Liver (tissue), 9 donors: ENCODE data around the gene RCAN2. TPM values are rescaled to one million over a fixed set of nuclear protein-coding genes. Genes with fewer than 3 reads are reported as not detected.
A peak's percentile ranks its signal among the peaks of the same experiment; 100 is the strongest.

Experiments
- DNase-seq: peaks from one replicate; pipeline ENCODE4 v3.0.0-alpha.2; 2017; ENCODE audit warnings: low spot score
- H3K27ac ChIP-seq, 2 donors: one replicate each; pipeline ENCODE4 v1.7.0; 2013; ENCODE audit warnings: inconsistent platforms in 2 of 2, low read length in 2 of 2, control low read depth in 1 of 2, low read depth in 1 of 2, mild to moderate bottlenecking in 1 of 2
- H3K27me3 ChIP-seq, 4 donors: one replicate each; pipeline versions ENCODE4 v1.6.1 to v1.7.0; 2013; ENCODE audit warnings: low read length in 3 of 4, inconsistent platforms in 1 of 4, mild to moderate bottlenecking in 1 of 4, moderate library complexity in 1 of 4; ENCODE audit not compliant: control insufficient read depth in 4 of 4, insufficient read depth in 4 of 4
- H3K36me3 ChIP-seq, 4 donors: one replicate each; pipeline versions ENCODE4 v1.6.1 to v1.7.0; 2013; ENCODE audit warnings: low read length in 3 of 4, mild to moderate bottlenecking in 3 of 4, low read depth in 1 of 4, moderate library complexity in 1 of 4; ENCODE audit not compliant: control insufficient read depth in 4 of 4, insufficient read depth in 3 of 4
- H3K4me1 ChIP-seq, 4 donors: one replicate each; pipeline versions ENCODE4 v1.6.1 to v1.7.0; 2013; ENCODE audit warnings: low read length in 3 of 4, mild to moderate bottlenecking in 3 of 4, moderate library complexity in 1 of 4; ENCODE audit not compliant: control insufficient read depth in 4 of 4, insufficient read depth in 4 of 4
- H3K4me3 ChIP-seq, 3 donors: one replicate each; pipeline versions ENCODE4 v1.6.1 to v1.7.0; 2013; ENCODE audit warnings: low read length in 3 of 3, control low read depth in 1 of 3, low read depth in 1 of 3, mild to moderate bottlenecking in 1 of 3
- H3K9ac ChIP-seq, 2 donors: one replicate each; pipeline ENCODE4 v1.7.0; 2013; ENCODE audit warnings: low read length in 2 of 2, mild to moderate bottlenecking in 2 of 2, moderate library complexity in 2 of 2, control low read depth in 1 of 2, low read depth in 1 of 2
- H3K9me3 ChIP-seq, 4 donors: one replicate each; pipeline versions ENCODE4 v1.6.1 to v1.7.0; 2013; ENCODE audit warnings: low read length in 3 of 4; ENCODE audit not compliant: control insufficient read depth in 4 of 4
- EGR1 ChIP-seq, 2 donors: IDR thresholded peaks; 2 replicates each; pipeline ENCODE4 v1.6.1; 2016 to 2018; ENCODE audit warnings: antibody characterized with exemption in 2 of 2, low read depth in 2 of 2
- GABPA ChIP-seq, 2 donors: IDR thresholded peaks in 1 of 2; conservative IDR thresholded peaks in 1 of 2; 2 replicates each; pipeline ENCODE4 v1.6.1; 2016; ENCODE audit warnings: antibody characterized with exemption in 2 of 2, mild to moderate bottlenecking in 1 of 2, moderate library complexity in 1 of 2
- HNF4G ChIP-seq: IDR thresholded peaks from 2 replicates; pipeline ENCODE4 v1.6.1; 2016; ENCODE audit warnings: antibody characterized with exemption
- JUND ChIP-seq, 2 donors: IDR thresholded peaks; 2 replicates each; pipeline ENCODE4 v1.6.1; 2016; ENCODE audit warnings: antibody characterized with exemption in 2 of 2
- NR2F2 ChIP-seq: IDR thresholded peaks from 2 replicates; pipeline ENCODE4 v1.6.1; 2016; ENCODE audit warnings: antibody characterized with exemption
- RAD21 ChIP-seq, 2 donors: IDR thresholded peaks; 2 replicates each; pipeline ENCODE4 v1.6.1; 2016; ENCODE audit warnings: antibody characterized with exemption in 2 of 2, mild to moderate bottlenecking in 2 of 2
- REST ChIP-seq: IDR thresholded peaks from 2 replicates; pipeline ENCODE4 v1.6.1; 2016; ENCODE audit warnings: antibody characterized with exemption, mild to moderate bottlenecking
- RXRA ChIP-seq, 2 donors: IDR thresholded peaks; 2 replicates each; pipeline ENCODE4 v1.6.1; 2017 to 2018; ENCODE audit warnings: antibody characterized with exemption in 2 of 2, mild to moderate bottlenecking in 1 of 2
- SP1 ChIP-seq: IDR thresholded peaks from 2 replicates; pipeline ENCODE4 v1.6.1; 2018; ENCODE audit warnings: antibody characterized with exemption, mild to moderate bottlenecking
- TAF1 ChIP-seq: conservative IDR thresholded peaks from 2 replicates; pipeline ENCODE4 v1.6.1; 2016; ENCODE audit warnings: antibody characterized with exemption, mild to moderate bottlenecking
- YY1 ChIP-seq: IDR thresholded peaks from 2 replicates; pipeline ENCODE4 v1.6.1; 2016; ENCODE audit warnings: antibody characterized with exemption, mild to moderate bottlenecking
- ZBTB33 ChIP-seq: IDR thresholded peaks from 2 replicates; pipeline ENCODE4 v1.6.1; 2016; ENCODE audit warnings: antibody characterized with exemption
- WGBS: extraction: QIAGEN DNeasy Blood & Tissue Kit; methylation state at CpG from one replicate; pipeline ENCODE4 v1.1.7; 2013; 5-methylcytosine and 5-hydroxymethylcytosine counted together
- polyA plus RNA-seq, 2 donors: library from polyadenylated mRNA; stranded (reverse) in 1 of 2; unstranded in 1 of 2; fragments of 200-250 nt in 1 of 2; fragments of >200 nt in 1 of 2; fragmentation: Nextera tagmentation in 1 of 2; extraction: Ambion mirVana in 1 of 2; gene quantifications; one replicate each; pipeline versions ENCODE4 v1.2.1 to v1.2.3, GENCODE V29; 2013 to 2015
- total RNA-seq, 2 donors: library from RNA; depleted of rRNA; stranded (reverse); fragments of >200 nt; gene quantifications; one replicate each; pipeline ENCODE4 v1.2.3, GENCODE V29; 2014
- TF ChIP-seq, protein P1 (sequence below): IDR thresholded peaks from 2 replicates; pipeline ENCODE4 v1.6.1; 2016; ENCODE audit warnings: antibody characterized with exemption
- TF ChIP-seq, protein P2 (sequence below): fragments of 150-350 bp; IDR thresholded peaks from 2 replicates; pipeline ENCODE4 v1.5.1; 2017; ENCODE audit warnings: improper control_type of control experiment, low read depth, low read length; ENCODE audit not compliant: missing input control
- donor health status: healthy.
- donor health status: healthy.
- donor health status: healthy.
- donor health status: healthy.
- donor health status: healthy.

RCAN2 gene
- total and polyA plus RNA-seq, 4 donors = 0.19 to 8.2 (median 2.4) TPM

DNA sequence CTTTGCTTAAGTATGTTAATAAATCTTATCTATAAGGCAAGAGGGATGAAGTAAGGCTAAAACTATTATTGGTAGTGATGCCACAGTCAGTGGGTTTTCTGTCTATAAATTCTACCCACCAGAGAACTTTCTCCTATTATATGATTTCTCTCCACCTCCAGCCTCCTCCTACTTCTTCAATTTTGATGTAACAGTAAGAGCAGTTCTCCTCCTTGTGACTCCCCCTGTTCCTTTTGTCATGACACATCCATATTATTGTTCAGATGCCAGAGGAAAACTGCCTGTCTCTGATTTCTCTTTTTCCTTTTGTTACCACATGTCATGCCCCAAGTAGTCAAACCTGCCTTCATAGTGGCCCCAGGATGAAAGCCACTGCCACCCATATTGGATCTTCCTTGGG, 9.1 kb upstream of the RCAN2 start:
- TF ChIP-seq NR2F2 (no peak), EGR1 (IDR thresholded peaks at IDR 0.05; ENCODE audit: low read depth in 2 of 2) (no peak), JUND (IDR thresholded peaks at IDR 0.05) (no peak), HNF4G (no peak), SP1 (no peak), REST (no peak)
- TF ChIP-seq, protein P1, sequence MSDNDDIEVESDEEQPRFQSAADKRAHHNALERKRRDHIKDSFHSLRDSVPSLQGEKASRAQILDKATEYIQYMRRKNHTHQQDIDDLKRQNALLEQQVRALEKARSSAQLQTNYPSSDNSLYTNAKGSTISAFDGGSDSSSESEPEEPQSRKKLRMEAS = no peak
- TF ChIP-seq, protein P2, sequence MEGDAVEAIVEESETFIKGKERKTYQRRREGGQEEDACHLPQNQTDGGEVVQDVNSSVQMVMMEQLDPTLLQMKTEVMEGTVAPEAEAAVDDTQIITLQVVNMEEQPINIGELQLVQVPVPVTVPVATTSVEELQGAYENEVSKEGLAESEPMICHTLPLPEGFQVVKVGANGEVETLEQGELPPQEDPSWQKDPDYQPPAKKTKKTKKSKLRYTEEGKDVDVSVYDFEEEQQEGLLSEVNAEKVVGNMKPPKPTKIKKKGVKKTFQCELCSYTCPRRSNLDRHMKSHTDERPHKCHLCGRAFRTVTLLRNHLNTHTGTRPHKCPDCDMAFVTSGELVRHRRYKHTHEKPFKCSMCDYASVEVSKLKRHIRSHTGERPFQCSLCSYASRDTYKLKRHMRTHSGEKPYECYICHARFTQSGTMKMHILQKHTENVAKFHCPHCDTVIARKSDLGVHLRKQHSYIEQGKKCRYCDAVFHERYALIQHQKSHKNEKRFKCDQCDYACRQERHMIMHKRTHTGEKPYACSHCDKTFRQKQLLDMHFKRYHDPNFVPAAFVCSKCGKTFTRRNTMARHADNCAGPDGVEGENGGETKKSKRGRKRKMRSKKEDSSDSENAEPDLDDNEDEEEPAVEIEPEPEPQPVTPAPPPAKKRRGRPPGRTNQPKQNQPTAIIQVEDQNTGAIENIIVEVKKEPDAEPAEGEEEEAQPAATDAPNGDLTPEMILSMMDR = no peak
- Histone ChIP-seq H3K27ac (no peak overlapping the region), H3K9me3 (no peaks in the 10 kb centered on the region)

DNA sequence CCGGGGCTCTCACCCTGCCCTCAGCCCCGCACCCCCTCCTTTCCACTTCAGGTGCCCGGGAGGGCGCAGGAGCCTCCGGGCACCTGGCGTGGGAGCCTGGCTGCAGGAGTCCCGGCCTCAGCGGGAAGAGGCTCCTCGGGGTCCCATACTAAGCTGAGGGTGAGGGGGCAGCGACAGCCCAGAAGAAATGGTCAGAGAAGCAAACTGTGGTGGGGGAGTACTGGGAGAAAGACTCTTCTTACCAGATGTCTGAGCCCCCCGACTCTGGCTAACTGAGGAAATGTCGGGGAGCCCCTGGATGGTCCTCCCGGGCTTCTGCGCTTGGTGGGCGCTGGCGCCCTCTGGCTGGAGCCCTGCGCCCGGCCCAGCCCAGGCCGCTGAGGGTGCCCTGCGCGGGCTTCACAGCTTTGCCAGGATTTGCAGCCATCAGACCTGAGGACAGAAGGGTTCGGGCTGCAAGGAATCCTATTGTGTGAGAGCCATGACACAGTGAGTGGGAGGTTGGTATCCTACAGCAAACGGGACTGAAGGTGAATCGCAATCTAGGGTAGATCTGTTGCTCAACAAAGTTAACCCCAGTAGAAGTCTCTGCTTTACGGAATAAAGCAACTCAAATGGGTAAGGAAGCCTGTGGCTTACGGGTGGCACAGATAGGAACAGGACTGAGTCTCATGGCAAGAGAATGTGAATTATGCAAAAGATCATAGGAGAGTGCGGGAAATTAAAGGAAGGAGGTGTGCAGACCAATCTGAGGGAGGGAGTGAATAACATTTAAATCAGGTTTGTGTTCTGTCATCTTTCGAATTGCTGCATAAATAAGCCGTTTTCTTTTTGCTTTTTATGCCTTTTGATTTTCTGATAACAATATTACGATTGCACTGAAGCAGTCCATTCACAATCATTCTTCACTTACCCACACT, 639 bp upstream of the RCAN2 start:
- Histone ChIP-seq H3K27ac (peak overlapping the region in 1 of 2 donors; percentile 60), H3K9ac (peak overlapping the region in 1 of 2 donors; percentile 1), H3K9me3 (no peaks in the 10 kb centered on the region), H3K36me3 (no peaks in the 10 kb centered on the region), H3K27me3 (no peaks in the 10 kb centered on the region), H3K4me1 (peaks cover 4 to 23% (median 17%) of the 10 kb centered on the region in 4 donors), H3K4me3 (peak overlapping the region; percentile 49 to 96 (median 71))
- TF ChIP-seq TAF1 (no peak), RAD21 (IDR thresholded peaks at IDR 0.05) (peak; percentile 62 to 67), EGR1 (IDR thresholded peaks at IDR 0.05; ENCODE audit: low read depth in 2 of 2) (no peak), RXRA (IDR thresholded peaks at IDR 0.05) (no peak), SP1 (no peak), GABPA (IDR thresholded peaks at IDR 0.05 in 1 of 2, conservative IDR thresholded peaks at IDR 0.05 in 1 of 2) (no peak), YY1 (no peak), ZBTB33 (no peak)
- TF ChIP-seq, protein P2 = peak; percentile 37
- TF ChIP-seq, protein P1 = no peak
- DNase-seq = peak; percentile 38
- 7% methylated on average over 30 of the region's 30 CpGs for WGBS

More for the DNA sequence above, 9.1 kb upstream of the RCAN2 start:
- DNase-seq = no peak
- H3K36me3 ChIP-seq = no peaks in the 10 kb centered on the region
- peaks cover 0 to 5% (median 0%) of the 10 kb centered on the region in 4 donors for H3K27me3 ChIP-seq
- no peaks in the 10 kb centered on the region for H3K4me1 ChIP-seq
- no peak overlapping the region for H3K9ac ChIP-seq
- H3K4me3 ChIP-seq = no peak overlapping the region
